Measurements from ENCODE around the gene SIK3.

SIK3 gene

DNA sequence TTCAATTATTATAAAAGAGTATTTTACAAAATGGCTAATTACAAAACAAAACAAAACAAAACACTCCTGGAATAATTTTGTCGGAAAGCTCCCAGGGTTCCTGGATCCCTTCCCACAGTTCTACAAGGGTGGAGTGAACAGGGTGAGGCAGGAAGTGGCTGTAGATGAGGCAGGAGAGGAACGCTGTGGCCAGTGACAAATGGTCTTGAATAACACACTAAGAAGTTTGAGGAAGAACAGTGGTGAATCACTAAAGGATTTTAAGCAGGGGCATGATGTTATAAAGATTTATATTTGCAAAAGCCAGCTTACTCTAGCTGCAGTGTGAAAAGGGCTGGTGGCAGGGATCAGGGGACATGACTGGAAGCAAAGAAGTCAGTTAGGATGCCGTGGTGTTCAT is 227.0 kb downstream of the SIK3 start:
- no peaks in the 10 kb centered on the region for H3K27me3 ChIP-seq (ENCODE audit: control insufficient read depth, insufficient read depth, low read length)
- peaks cover 7% of the 10 kb centered on the region; the same call in 1 of the 2 replicates for H3K36me3 ChIP-seq (ENCODE audit: control insufficient read depth, insufficient read depth, low read length)
- H3K9me3 ChIP-seq (ENCODE audit: control insufficient read depth, insufficient read depth, low read length): no peaks in the 10 kb centered on the region
- H3K27ac ChIP-seq (ENCODE audit: low read length): no peak overlapping the region
- H3K4me1 ChIP-seq (ENCODE audit: control insufficient read depth, insufficient read depth, low read length): no peaks in the 10 kb centered on the region
- DNase-seq (ENCODE audit: low read depth, low spot score): no peak
- WGBS (ENCODE audit: insufficient coverage, insufficient read length): no CpG with 5 or more reads among the region's 3 CpGs
- no peak overlapping the region for H3K4me3 ChIP-seq (ENCODE audit: low read length)

DNA sequence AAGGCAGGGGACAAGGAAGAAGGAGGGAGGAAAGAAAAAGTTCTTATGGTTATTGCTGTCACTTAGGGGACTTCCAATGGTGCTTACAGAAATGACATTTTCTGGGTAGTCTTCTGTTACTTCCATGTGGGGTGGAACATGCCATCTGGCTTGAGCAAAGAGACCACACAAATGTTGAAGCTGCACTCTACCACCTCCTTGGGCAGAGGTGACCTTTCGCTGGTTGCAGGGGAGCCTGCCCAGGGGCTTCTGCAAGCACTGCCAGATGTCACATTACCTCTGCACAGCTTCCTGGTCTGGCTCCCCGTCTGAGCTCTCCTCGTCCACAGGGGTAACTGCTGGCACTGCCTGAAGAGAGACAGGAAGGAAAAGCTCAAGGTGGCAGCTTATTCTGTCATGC is 228.2 kb downstream of the SIK3 start:
- H3K9me3 ChIP-seq (ENCODE audit: control insufficient read depth, insufficient read depth, low read length): no peaks in the 10 kb centered on the region
- peaks cover 7% of the 10 kb centered on the region; the same call in 1 of the 2 replicates for H3K36me3 ChIP-seq (ENCODE audit: control insufficient read depth, insufficient read depth, low read length)
- H3K27ac ChIP-seq (ENCODE audit: low read length): no peak overlapping the region
- no peaks in the 10 kb centered on the region for H3K4me1 ChIP-seq (ENCODE audit: control insufficient read depth, insufficient read depth, low read length)
- H3K4me3 ChIP-seq (ENCODE audit: low read length): no peak overlapping the region
- no peak for DNase-seq (ENCODE audit: low read depth, low spot score)
- WGBS (ENCODE audit: insufficient coverage, insufficient read length): no CpG with 5 or more reads among the region's 3 CpGs
- H3K27me3 ChIP-seq (ENCODE audit: control insufficient read depth, insufficient read depth, low read length): no peaks in the 10 kb centered on the region

- whole genome bisulfite sequencing (ENCODE audit: insufficient coverage, insufficient read length): no CpG with 5 or more reads among the region's 4 CpGs
- DNase-seq (ENCODE audit: low read depth, low spot score): no peak
- Histone ChIP-seq H3K4me1 (ENCODE audit: control insufficient read depth, insufficient read depth, low read length) (no peaks in the 10 kb centered on the region), H3K27ac (ENCODE audit: low read length) (no peak overlapping the region), H3K9me3 (ENCODE audit: control insufficient read depth, insufficient read depth, low read length) (no peaks in the 10 kb centered on the region), H3K27me3 (ENCODE audit: control insufficient read depth, insufficient read depth, low read length) (no peaks in the 10 kb centered on the region), H3K4me3 (ENCODE audit: low read length) (no peak overlapping the region), H3K36me3 (ENCODE audit: control insufficient read depth, insufficient read depth, low read length) (peaks cover 7% of the 10 kb centered on the region; the same call in 1 of the 2 replicates)
These were observed 228.6 kb downstream of the SIK3 start for GRCh38 chr11:116869610-116870009.

DNA sequence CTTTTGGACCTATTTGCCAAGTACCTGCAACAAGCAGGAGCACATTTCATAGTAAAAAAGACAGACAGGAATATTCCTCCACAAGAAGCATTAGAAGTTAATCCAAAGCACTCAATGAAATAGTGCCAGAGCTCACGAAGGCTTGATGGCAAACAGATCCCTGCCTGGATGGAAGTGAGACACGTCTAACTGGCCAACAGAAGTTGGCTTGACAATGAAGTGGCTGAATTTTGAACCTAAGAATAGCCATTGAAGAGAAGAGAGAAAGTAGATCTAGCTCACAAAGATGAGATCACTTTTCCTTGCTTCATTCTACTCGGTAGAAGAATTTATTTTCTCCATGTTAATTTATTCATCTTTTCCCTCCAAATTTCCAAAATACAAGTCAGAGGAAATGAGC is 230.2 kb downstream of the SIK3 start:
- H3K36me3 ChIP-seq (ENCODE audit: control insufficient read depth, insufficient read depth, low read length): peaks cover 3% of the 10 kb centered on the region; the same call in 1 of the 2 replicates
- no peaks in the 10 kb centered on the region for H3K4me1 ChIP-seq (ENCODE audit: control insufficient read depth, insufficient read depth, low read length)
- no CpG with 5 or more reads among the region's 3 CpGs for whole genome bisulfite sequencing (ENCODE audit: insufficient coverage, insufficient read length)
- DNase-seq (ENCODE audit: low read depth, low spot score): no peak
- no peak overlapping the region for H3K4me3 ChIP-seq (ENCODE audit: low read length)
- no peak overlapping the region for H3K27ac ChIP-seq (ENCODE audit: low read length)
- no peaks in the 10 kb centered on the region for H3K27me3 ChIP-seq (ENCODE audit: control insufficient read depth, insufficient read depth, low read length)
- no peaks in the 10 kb centered on the region for H3K9me3 ChIP-seq (ENCODE audit: control insufficient read depth, insufficient read depth, low read length)

DNA sequence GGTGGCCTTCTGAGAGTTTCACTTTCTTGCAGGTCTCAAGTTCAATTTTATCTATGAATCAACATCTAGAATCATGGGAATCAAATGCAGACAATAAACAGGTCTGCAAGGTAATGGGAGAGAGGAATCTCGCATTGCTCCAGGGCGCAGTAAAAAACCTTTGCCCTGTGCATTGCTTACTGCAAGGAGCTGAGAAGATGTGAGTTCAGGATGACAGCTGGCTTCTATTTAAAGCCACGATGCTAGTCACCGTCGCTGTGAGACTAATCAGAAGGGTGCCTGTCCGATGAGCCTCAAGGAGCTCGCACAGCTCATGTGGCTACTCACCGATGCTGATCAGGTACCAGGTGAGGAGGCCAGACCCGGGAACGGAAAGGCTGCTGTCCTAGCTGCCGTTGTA is 230.6 kb downstream of the SIK3 start:
- Histone ChIP-seq H3K36me3 (ENCODE audit: control insufficient read depth, insufficient read depth, low read length) (peaks cover 3% of the 10 kb centered on the region; the same call in 1 of the 2 replicates), H3K4me1 (ENCODE audit: control insufficient read depth, insufficient read depth, low read length) (no peaks in the 10 kb centered on the region), H3K27me3 (ENCODE audit: control insufficient read depth, insufficient read depth, low read length) (no peaks in the 10 kb centered on the region), H3K9me3 (ENCODE audit: control insufficient read depth, insufficient read depth, low read length) (no peaks in the 10 kb centered on the region), H3K27ac (ENCODE audit: low read length) (no peak overlapping the region), H3K4me3 (ENCODE audit: low read length) (no peak overlapping the region)
- no peak for DNase-seq (ENCODE audit: low read depth, low spot score)
- WGBS (ENCODE audit: insufficient coverage, insufficient read length): no CpG with 5 or more reads among the region's 11 CpGs

DNA sequence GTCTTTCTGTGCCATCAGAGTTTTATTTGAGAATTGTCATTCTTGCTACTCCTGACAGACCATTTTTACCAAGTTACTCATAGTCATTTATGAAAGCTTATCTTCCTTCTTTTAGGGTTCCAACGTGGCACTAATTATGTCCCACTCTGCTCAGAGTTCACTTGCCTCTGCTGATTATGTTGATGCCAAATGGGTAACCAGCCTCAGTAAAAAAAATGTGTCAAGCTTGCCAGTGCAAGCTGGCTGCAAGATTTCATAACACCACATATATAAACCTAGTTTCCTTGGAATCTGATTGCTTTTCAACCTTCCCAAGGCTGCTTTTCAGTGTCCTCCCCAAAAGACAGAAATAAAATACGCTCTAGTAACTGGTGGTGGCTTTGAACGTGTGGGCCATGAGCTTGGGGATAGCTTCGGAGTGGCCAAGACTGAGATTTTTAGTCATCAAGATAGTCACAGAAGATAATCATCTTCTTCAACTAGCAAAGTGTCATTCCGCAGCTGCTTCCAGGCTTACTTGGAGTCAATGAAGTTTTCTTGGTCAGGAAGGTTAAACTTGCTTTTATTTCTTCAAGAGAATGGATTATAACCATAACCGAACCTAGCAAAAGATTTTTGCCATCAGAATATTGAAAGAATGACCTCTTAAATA is 231.3 kb downstream of the SIK3 start:
- no peak for DNase-seq (ENCODE audit: low read depth, low spot score)
- Histone ChIP-seq H3K9me3 (ENCODE audit: control insufficient read depth, insufficient read depth, low read length) (no peaks in the 10 kb centered on the region), H3K36me3 (ENCODE audit: control insufficient read depth, insufficient read depth, low read length) (peaks cover 3% of the 10 kb centered on the region; the same call in 1 of the 2 replicates), H3K4me1 (ENCODE audit: control insufficient read depth, insufficient read depth, low read length) (no peaks in the 10 kb centered on the region), H3K27me3 (ENCODE audit: control insufficient read depth, insufficient read depth, low read length) (no peaks in the 10 kb centered on the region), H3K4me3 (ENCODE audit: low read length) (no peak overlapping the region), H3K27ac (ENCODE audit: low read length) (no peak overlapping the region)
- no CpG with 5 or more reads among the region's 6 CpGs for WGBS (ENCODE audit: insufficient coverage, insufficient read length)

DNA sequence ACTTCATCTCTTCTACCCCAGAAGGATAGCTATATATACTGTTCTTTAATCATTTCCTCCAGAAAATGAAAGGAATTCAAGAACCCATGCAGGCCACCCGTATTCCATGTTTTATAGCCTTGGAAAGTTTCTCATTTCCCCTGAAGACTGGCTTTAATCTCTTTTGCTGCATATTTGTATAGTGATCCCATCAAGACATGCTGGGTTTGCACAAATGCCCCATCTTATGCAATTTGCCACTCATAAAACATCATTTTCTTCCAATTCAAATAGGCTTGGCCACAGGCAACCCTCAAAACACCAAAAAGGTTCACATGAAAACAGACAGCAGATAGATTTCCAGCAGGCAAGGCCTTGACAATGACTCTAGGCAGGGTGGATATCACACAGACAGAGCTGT is 232.5 kb downstream of the SIK3 start:
- H3K27ac ChIP-seq (ENCODE audit: low read length): no peak overlapping the region
- H3K9me3 ChIP-seq (ENCODE audit: control insufficient read depth, insufficient read depth, low read length): no peaks in the 10 kb centered on the region
- DNase-seq (ENCODE audit: low read depth, low spot score): no peak
- H3K27me3 ChIP-seq (ENCODE audit: control insufficient read depth, insufficient read depth, low read length): no peaks in the 10 kb centered on the region
- no peak overlapping the region for H3K4me3 ChIP-seq (ENCODE audit: low read length)
- H3K4me1 ChIP-seq (ENCODE audit: control insufficient read depth, insufficient read depth, low read length): no peaks in the 10 kb centered on the region
- peaks cover 7% of the 10 kb centered on the region; the same call in 1 of the 2 replicates for H3K36me3 ChIP-seq (ENCODE audit: control insufficient read depth, insufficient read depth, low read length)
- WGBS (ENCODE audit: insufficient coverage, insufficient read length): no CpG with 5 or more reads among the region's 1 CpG

- WGBS (ENCODE audit: insufficient coverage, insufficient read length): no CpG with 5 or more reads among the region's 5 CpGs
- Histone ChIP-seq H3K9me3 (ENCODE audit: control insufficient read depth, insufficient read depth, low read length) (no peaks in the 10 kb centered on the region), H3K4me3 (ENCODE audit: low read length) (no peak overlapping the region), H3K36me3 (ENCODE audit: control insufficient read depth, insufficient read depth, low read length) (peaks cover 7% of the 10 kb centered on the region; the same call in 1 of the 2 replicates), H3K27ac (ENCODE audit: low read length) (no peak overlapping the region), H3K27me3 (ENCODE audit: control insufficient read depth, insufficient read depth, low read length) (no peaks in the 10 kb centered on the region), H3K4me1 (ENCODE audit: control insufficient read depth, insufficient read depth, low read length) (no peaks in the 10 kb centered on the region)
- DNase-seq (ENCODE audit: low read depth, low spot score): no peak
These were observed 233.7 kb downstream of the SIK3 start for GRCh38 chr11:116864531-116864930.

DNA sequence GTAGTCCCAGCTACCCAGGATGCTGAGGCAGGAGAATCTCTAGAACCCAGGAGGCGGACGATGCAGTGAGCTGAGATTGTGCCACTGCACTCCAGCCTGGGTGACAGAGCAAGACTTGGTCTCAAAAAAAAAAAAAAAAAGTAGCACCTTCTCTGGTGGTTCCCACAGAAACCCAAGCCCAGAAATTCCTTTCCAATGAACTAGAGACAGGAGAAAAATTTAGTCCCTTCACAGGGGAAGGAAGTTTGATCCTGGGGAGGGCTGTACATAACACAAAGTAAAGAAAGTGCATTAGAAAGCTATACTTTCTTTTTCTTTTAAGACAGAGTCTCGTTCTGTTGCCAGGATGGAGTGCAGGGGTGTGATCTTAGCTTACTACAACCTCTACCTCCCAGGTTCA is 235.3 kb downstream of the SIK3 start:
- H3K27ac ChIP-seq (ENCODE audit: low read length): no peak overlapping the region
- H3K4me3 ChIP-seq (ENCODE audit: low read length): no peak overlapping the region
- H3K9me3 ChIP-seq (ENCODE audit: control insufficient read depth, insufficient read depth, low read length): no peaks in the 10 kb centered on the region
- no CpG with 5 or more reads among the region's 3 CpGs for WGBS (ENCODE audit: insufficient coverage, insufficient read length)
- peaks cover 19% of the 10 kb centered on the region; the same call in 1 of the 2 replicates for H3K36me3 ChIP-seq (ENCODE audit: control insufficient read depth, insufficient read depth, low read length)
- no peaks in the 10 kb centered on the region for H3K4me1 ChIP-seq (ENCODE audit: control insufficient read depth, insufficient read depth, low read length)
- DNase-seq (ENCODE audit: low read depth, low spot score): no peak
- H3K27me3 ChIP-seq (ENCODE audit: control insufficient read depth, insufficient read depth, low read length): no peaks in the 10 kb centered on the region

DNA sequence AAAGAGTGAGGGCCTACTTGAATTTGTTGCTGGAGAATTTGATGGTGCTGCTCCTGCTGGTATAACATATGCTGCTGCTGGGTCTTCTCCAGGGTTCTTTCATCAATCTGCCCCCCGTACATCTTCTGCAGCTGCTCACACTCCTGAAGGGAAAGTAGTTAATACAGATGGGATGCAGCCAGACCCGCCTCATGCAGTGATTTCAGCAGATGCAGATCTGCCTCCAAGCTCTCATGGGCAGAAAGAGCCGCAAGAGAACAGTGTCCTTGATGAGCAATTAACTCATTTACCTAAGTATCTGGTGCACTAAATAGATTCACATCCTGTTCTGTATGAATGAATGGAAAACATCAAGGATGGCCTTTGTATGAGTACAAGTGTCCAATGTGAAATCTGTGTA is 236.0 kb downstream of the SIK3 start:
- no peaks in the 10 kb centered on the region for H3K27me3 ChIP-seq (ENCODE audit: control insufficient read depth, insufficient read depth, low read length)
- no peaks in the 10 kb centered on the region for H3K4me1 ChIP-seq (ENCODE audit: control insufficient read depth, insufficient read depth, low read length)
- H3K9me3 ChIP-seq (ENCODE audit: control insufficient read depth, insufficient read depth, low read length): no peaks in the 10 kb centered on the region
- WGBS (ENCODE audit: insufficient coverage, insufficient read length): no CpG with 5 or more reads among the region's 3 CpGs
- H3K36me3 ChIP-seq (ENCODE audit: control insufficient read depth, insufficient read depth, low read length): peaks cover 16% of the 10 kb centered on the region; the same call in 1 of the 2 replicates
- no peak overlapping the region for H3K4me3 ChIP-seq (ENCODE audit: low read length)
- no peak for DNase-seq (ENCODE audit: low read depth, low spot score)
- no peak overlapping the region for H3K27ac ChIP-seq (ENCODE audit: low read length)

GRCh38 chr11:116861539-116861938 is 236.7 kb downstream of the SIK3 start:
- Histone ChIP-seq H3K27me3 (ENCODE audit: control insufficient read depth, insufficient read depth, low read length) (no peaks in the 10 kb centered on the region), H3K4me1 (ENCODE audit: control insufficient read depth, insufficient read depth, low read length) (no peaks in the 10 kb centered on the region), H3K27ac (ENCODE audit: low read length) (no peak overlapping the region), H3K36me3 (ENCODE audit: control insufficient read depth, insufficient read depth, low read length) (peaks cover 16% of the 10 kb centered on the region; the same call in 1 of the 2 replicates), H3K4me3 (ENCODE audit: low read length) (no peak overlapping the region), H3K9me3 (ENCODE audit: control insufficient read depth, insufficient read depth, low read length) (no peaks in the 10 kb centered on the region)
- WGBS (ENCODE audit: insufficient coverage, insufficient read length): no CpG with 5 or more reads among the region's 1 CpG
- DNase-seq (ENCODE audit: low read depth, low spot score): no peak
